Measurements from ENCODE around the gene ST6GAL1. TPM values are rescaled to one million over a fixed set of nuclear protein-coding genes. Genes with fewer than 3 reads are reported as not detected.
A peak's percentile ranks its signal among the peaks of the same experiment; 100 is the strongest.
"Not testable (repeated sequence)": the region's sequence is repeated elsewhere in the genome, so short reads cannot be mapped to it uniquely, and the experiment has no call there.

The ST6GAL1 gene
- total and polyA plus RNA-seq, 12 donors = 7.2 to 95.0 (median 55.4) TPM

DNA sequence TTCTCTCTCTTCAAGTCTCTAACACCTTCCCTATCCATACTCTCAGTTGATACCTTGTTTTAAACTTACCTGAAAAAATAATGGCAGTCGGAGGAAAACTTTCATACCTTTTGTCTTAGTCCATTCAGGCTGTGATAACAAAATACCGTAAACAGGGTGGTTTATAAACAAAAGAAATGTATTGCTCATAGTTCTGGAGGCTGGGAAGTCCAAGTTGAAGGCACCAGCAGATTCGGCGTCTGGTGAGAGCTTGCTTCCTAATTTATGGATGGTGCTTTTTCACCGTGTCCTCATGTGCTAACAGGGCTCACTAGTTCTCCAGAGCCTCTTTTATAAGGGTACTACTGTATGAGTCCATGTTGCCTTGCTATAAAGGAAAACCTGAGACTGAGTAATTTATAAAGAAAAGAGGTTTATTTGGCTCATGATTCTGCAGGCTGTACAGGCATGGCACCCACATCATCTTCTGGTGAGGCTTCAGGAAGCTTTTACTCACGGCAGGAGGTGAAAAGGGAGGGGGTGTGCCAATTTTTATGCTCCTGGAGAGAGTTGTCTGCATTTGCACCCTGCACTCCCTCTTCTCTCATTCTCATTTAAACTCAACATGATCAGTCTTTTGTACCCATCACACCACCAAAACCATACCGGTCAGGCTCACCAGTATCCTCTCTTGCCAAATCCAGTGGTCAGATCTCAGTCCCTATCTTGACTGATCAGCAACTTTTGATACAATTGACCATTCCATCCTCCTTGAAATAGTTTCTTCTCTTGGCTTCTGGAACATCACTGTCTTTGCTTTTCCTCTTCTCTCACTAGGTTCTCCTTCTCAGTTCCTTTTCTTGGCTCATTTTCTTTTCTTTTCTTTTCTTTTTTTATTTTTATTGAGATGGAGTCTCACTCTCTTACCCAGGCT, 21.6 kb downstream of the ST6GAL1 start:
- no peaks in the 10 kb centered on the region for H3K36me3 ChIP-seq (replicated peaks in 1 of 2)
- no peaks in the 10 kb centered on the region for H3K9me3 ChIP-seq (replicated peaks in 1 of 3)
- TF ChIP-seq POLR2A (IDR thresholded peaks at IDR 0.05) = no peak
- TF ChIP-seq, protein P1, sequence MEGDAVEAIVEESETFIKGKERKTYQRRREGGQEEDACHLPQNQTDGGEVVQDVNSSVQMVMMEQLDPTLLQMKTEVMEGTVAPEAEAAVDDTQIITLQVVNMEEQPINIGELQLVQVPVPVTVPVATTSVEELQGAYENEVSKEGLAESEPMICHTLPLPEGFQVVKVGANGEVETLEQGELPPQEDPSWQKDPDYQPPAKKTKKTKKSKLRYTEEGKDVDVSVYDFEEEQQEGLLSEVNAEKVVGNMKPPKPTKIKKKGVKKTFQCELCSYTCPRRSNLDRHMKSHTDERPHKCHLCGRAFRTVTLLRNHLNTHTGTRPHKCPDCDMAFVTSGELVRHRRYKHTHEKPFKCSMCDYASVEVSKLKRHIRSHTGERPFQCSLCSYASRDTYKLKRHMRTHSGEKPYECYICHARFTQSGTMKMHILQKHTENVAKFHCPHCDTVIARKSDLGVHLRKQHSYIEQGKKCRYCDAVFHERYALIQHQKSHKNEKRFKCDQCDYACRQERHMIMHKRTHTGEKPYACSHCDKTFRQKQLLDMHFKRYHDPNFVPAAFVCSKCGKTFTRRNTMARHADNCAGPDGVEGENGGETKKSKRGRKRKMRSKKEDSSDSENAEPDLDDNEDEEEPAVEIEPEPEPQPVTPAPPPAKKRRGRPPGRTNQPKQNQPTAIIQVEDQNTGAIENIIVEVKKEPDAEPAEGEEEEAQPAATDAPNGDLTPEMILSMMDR (IDR thresholded peaks at IDR 0.05) = no peak
- no peak for DNase-seq
- H3K4me3 ChIP-seq = no peak overlapping the region
- no peaks in the 10 kb centered on the region for H3K27me3 ChIP-seq
- WGBS, 4 donors = 81 to 91% (median 86%) methylated on average over 7 of the region's 7 CpGs
- peak overlapping the region in 1 of 5 donors; percentile 15 for H3K27ac ChIP-seq
- H3K4me1 ChIP-seq (replicated peaks in 1 of 2) = no peaks in the 10 kb centered on the region
- intact Hi-C loops (cut with DNase I) = no loop called here

DNA sequence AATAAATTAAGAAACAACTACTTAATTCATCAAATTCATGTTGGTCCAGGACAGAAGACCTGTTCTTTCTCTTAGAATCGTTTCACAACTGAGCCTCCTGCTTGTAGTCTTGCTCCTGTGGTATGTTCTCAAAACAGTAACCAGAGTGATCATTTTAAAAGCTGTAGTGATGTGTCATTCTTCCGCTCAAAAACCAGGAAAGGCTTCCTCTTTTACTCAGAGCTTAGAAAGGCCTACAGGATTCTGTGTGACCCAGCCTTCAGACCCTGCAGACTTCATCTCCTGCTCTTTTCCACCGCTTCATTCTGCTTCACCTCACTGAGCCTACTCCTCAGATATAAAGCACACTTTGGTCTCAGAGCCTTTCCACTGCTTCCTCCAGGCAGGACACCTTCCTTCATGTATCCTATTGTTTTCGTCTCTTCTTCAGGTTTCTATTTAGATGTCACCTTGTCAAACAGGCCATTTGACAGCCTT, 22.7 kb downstream of the ST6GAL1 start:
- Histone ChIP-seq H3K27ac (peak overlapping the region in 1 of 5 donors; percentile 15), H3K4me1 (replicated peaks in 1 of 2) (no peaks in the 10 kb centered on the region), H3K36me3 (replicated peaks in 1 of 2) (no peaks in the 10 kb centered on the region), H3K4me3 (no peak overlapping the region), H3K9me3 (replicated peaks in 1 of 3) (no peaks in the 10 kb centered on the region), H3K27me3 (no peaks in the 10 kb centered on the region)
- no peak for DNase-seq
- intact Hi-C loops (cut with DNase I) = no loop called here
- TF ChIP-seq, protein P1 (IDR thresholded peaks at IDR 0.05) = no peak
- no peak for TF ChIP-seq POLR2A (IDR thresholded peaks at IDR 0.05)
- WGBS, 4 donors = 54 to 67% (median 60%) methylated on average over 4 of the region's 4 CpGs

DNA sequence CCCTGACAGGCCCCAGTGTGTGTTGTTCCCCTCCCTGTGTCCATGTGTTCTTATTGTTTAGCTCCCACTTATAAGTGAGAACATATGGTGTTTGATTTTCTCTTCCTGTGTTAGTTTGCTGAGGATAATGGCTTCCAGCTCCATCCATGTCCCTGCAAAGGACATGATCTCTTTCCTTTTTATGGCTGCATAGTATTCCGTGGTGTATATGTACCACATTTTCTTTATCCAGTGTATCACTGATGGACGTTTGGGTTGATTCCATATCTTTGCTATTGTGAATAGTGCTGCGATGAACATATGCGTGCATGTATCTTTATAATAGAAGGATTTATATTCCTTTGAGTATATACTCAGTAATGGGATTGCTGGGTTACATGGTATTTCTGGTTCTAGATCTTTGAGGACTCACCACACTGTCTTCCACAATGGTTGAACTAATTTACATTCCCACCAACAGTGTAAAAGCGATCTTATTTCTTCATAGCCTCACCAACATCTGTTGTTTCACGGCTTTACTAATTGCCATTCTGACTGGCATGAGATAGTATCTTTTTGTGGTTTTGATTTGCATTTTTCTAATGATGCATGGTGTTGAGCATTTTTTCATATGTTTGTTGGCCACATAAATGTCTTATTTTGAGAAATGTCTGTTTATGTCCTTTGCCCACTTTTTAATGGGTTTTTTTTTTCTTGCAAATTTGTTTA, 23.8 kb downstream of the ST6GAL1 start:
- H3K27me3 ChIP-seq; H3K9me3 ChIP-seq (replicated peaks in 1 of 3); intact Hi-C loops (cut with DNase I); H3K4me3 ChIP-seq; H3K36me3 ChIP-seq (replicated peaks in 1 of 2); H3K4me1 ChIP-seq (replicated peaks in 1 of 2); H3K27ac ChIP-seq; DNase-seq: not testable (repeated sequence)
- 64 to 73% (median 69%) methylated on average over 6 of the region's 6 CpGs for WGBS, 4 donors

DNA sequence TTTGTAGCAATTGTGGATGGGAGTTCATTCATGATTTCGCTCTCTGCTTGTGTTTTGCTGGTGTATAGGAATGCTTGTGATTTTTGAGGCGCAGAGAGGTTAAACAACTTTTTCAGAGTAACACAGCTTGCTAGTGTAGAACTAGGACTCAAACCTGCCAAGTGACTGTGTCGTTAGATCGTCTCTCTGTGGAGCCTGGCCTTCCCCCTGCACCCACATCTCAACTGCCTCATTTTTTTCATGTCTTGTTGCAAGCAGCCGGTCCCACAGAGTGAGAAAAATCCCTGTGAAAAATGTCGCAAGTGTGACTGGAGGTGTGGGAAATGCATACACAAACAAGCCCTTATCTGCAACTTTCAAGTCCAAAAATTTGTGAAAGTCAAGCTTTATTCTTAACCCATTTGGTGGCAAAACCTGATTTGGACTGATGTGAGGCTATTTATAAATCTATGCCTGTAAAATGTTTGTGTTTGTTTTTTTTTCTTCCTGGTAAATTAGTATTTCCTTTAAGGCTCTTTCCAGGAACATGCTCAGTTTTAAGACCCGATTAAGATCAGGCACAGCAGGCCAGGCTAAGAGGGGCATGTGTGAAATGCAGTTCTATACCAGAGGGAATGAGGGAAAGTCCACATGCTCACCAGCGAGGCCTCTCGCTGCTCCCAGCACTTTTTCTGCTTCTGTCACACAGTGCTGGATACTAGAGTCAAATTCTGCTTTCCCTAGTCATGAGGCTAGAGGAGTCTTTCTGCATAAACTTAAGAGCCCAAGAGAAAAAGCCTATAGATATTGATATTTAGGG, 25.8 kb downstream of the ST6GAL1 start:
- TF ChIP-seq, protein P1 (IDR thresholded peaks at IDR 0.05) = no peak
- TF ChIP-seq POLR2A (IDR thresholded peaks at IDR 0.05) = no peak
- Histone ChIP-seq H3K9me3 (replicated peaks in 1 of 3) (no peaks in the 10 kb centered on the region), H3K27me3 (no peaks in the 10 kb centered on the region), H3K4me3 (no peak overlapping the region), H3K27ac (no peak overlapping the region), H3K36me3 (replicated peaks in 1 of 2) (no peaks in the 10 kb centered on the region), H3K4me1 (replicated peaks in 1 of 2) (peaks cover 0 to 4% of the 10 kb centered on the region in 2 donors)
- no peak for DNase-seq
- WGBS, 4 donors = 67 to 81% (median 78%) methylated on average over 9 of the region's 9 CpGs
- intact Hi-C loops (cut with DNase I) = no loop called here
